ENCODE measurements around the gene FNDC7.
A peak's percentile ranks its signal among the peaks of the same experiment; 100 is the strongest.
"Not testable (repeated sequence)": the region's sequence is repeated elsewhere in the genome, so short reads cannot be mapped to it uniquely, and the experiment has no call there.

The FNDC7 gene

GRCh38 chr1:108692724-108693655 is 19.7 kb upstream of the FNDC7 start:
- intact Hi-C loops (cut with DNase I): loop anchor here (2.0 to 10.0 kb wide), 3 partner anchors 32 to 202 kb away; partner anchors contain the start of genes HENMT1 and STXBP3
- DNase-seq: peak in 23 of 42 donors; percentile 12 to 70 (median 55)

- intact Hi-C loops (cut with DNase I): loop anchor here (10.0 kb wide), 1 partner anchor 199 kb away; no protein-coding TSS in a partner anchor
Measured at GRCh38 chr1:108695535-108695934, 17.2 kb upstream of the FNDC7 start.

GRCh38 chr1:108699375-108700332 is 13.1 kb upstream of the FNDC7 start:
- no peak for DNase-seq
- intact Hi-C loops (cut with DNase I): loop anchor here (10.0 kb wide), 1 partner anchor 195 kb away; no protein-coding TSS in a partner anchor

More at GRCh38 chr1:108695535-108695934, 17.2 kb upstream of the FNDC7 start:
- no peak for DNase-seq

DNA sequence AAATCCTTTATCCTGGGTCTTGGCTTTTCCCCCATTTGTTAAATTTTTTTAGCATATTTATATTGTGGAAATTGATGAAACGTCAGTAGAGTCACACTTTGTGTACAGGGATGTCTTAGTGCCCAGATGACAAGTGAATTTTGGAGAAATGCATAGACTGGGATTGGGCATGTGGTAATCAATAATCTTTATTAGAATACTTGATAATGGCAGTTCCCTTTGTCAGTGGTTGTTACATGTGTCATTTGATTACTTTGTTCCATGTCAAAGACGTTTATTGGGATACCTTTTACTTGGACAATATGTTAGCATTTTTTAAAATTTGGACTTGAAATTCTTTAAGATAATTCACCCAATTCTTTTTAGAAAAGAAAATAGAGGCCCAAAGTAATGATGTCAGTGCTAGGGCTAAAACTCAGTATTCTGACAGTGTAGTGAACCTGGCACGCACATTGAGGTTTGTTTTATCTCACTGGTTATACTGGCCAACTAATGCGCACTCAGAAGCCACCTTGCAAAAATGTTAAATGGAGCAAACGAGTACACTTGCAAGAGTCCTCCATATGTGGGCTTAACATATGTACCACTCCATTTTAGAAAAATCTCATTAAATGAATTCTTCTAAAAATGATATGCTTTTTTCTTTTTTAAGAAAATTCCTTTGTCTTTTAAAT is 11.4 kb upstream of the FNDC7 start:
- intact Hi-C loops (cut with DNase I): no loop called here
- DNase-seq: no peak

DNA sequence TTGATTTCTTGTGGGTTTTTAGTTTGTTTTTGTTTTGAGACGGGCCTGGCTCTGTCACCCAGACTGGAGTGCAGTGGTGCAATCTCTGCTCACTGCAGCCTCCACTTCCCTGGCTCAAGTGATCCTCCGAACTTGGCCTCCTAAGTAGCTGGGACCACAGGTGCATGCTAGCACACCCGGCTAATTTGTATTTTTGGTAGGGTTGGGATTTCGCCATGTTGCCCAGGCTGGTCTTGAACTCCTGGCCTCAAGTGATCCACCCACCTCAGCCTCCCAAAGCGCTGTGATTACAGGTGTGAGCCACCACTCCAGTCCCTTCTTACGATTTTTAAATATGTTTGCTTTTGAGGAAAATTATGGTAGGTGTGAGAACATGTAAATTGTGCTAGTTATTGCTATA is 10.6 kb upstream of the FNDC7 start:
- intact Hi-C loops (cut with DNase I); DNase-seq: not testable (repeated sequence)

- DNase-seq: no peak
- intact Hi-C loops (cut with DNase I): no loop called here
Measured at GRCh38 chr1:108703939-108704338, 8.8 kb upstream of the FNDC7 start.

GRCh38 chr1:108704496-108704895 is 8.2 kb upstream of the FNDC7 start:
- DNase-seq: no peak
- intact Hi-C loops (cut with DNase I): no loop called here

DNA sequence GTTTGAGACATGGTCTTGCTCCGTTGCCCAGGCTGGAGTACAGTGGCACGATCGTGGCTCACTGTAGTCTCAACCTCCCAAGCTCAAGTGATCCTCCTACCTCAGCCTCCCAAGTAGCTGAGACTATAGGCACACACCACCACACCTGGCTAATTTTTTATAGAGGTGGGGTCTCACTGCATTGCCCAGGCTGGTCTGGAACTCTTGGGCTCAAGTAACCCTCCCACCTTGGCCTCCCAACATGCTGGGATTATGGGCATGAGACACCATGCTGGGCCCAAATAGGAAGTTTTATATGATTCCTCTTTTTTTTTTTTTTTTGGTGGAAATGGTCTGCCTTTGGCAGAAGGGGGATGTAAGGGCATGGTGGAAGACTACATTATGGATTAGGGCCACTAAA is 6.1 kb upstream of the FNDC7 start:
- intact Hi-C loops (cut with DNase I): no loop called here
- no peak for DNase-seq

- intact Hi-C loops (cut with DNase I): no loop called here
- DNase-seq: peak in 5 of 42 donors; percentile 8 to 54 (median 25)
Measured at GRCh38 chr1:108708691-108709660, 3.7 kb upstream of the FNDC7 start.

DNA sequence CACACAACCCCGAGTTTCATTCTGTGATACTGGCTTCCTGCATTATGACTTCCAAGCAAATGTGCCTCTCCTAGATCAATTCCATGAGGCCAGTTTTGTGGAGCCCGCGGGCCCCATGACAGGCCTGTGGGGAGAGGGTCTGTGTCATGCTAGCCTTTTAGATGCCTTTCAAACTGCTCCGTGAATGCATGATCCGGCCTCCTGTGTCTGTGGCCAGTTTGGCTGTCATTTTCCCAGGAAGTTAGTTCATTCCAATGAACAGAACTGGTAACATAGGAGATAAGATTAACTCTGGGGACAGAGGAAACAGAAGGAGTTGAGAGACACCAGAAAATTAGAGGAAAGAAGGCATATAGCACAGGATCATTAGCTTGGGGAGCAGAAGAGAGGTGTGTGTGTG is 3.2 kb downstream of the FNDC7 start:
- intact Hi-C loops (cut with DNase I): no loop called here
- no peak for DNase-seq

DNA sequence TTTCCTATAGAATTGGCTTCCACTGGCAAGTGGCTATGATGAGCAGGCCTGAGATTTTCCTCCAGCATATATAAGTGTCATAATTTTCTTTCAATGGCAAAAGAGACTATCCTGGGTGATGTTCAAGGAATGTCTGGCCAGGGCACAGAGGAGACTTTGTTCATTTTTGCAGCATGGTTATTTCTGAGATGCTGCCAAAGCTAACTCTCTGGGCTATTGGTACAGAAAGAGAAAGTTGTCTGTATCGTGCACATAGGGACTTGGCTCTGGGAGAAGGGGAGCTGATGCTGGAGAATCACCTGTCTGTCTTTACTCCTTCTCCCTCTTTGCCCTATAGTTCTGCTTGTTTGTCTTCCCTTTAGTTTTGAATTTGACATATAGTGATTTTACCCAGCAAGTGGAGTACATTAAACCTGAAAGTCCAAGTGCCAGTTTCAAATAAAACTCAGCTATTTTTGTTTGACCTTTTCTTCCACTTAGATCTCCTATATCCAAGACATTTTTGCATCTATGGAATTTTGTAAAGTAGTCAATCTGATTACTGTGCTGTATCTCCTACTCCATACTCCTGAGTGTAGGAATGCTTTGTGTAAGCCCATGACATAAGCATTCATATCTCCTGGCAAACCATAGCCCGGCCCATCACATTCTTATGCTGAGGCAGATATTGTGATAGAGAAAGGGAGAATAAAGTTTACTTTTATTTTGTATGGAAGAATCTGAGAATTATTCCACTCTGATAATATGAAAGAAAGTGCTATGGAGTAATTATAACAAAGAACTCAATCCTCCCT is 3.9 kb downstream of the FNDC7 start:
- intact Hi-C loops (cut with DNase I): no loop called here
- DNase-seq: peak in 1 of 42 donors; percentile 10

DNA sequence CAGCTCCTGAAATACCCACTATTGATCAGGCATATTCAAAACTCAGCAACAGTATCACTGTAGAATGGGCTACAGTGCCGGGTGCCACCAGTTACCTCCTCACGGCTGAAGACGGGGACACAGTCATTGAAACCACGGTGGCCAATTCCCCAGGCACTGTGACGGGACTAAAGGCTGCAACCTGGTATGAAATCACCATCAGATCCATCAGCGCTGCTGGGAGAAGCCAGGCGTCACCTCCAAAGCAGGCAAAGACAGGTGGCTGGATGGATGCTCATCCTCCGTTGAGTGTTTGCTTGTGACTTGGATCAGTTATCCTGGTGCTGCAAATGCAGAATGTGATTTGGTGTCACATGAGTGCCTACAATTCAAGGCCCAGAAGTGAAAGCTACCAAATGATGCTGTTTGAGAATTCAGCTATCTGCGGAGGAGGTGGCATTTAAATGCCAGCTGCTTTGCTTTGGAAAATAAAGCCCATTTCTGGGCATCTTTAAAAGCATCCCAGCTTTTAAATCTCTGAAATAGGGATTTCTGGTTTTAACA is 5.1 kb downstream of the FNDC7 start:
- intact Hi-C loops (cut with DNase I): no loop called here
- DNase-seq: peak in 6 of 42 donors; percentile 12 to 35 (median 22)

- intact Hi-C loops (cut with DNase I): no loop called here
- peak in 1 of 42 donors; percentile 49 for DNase-seq
Measured at GRCh38 chr1:108718927-108719655, 6.4 kb downstream of the FNDC7 start.

DNA sequence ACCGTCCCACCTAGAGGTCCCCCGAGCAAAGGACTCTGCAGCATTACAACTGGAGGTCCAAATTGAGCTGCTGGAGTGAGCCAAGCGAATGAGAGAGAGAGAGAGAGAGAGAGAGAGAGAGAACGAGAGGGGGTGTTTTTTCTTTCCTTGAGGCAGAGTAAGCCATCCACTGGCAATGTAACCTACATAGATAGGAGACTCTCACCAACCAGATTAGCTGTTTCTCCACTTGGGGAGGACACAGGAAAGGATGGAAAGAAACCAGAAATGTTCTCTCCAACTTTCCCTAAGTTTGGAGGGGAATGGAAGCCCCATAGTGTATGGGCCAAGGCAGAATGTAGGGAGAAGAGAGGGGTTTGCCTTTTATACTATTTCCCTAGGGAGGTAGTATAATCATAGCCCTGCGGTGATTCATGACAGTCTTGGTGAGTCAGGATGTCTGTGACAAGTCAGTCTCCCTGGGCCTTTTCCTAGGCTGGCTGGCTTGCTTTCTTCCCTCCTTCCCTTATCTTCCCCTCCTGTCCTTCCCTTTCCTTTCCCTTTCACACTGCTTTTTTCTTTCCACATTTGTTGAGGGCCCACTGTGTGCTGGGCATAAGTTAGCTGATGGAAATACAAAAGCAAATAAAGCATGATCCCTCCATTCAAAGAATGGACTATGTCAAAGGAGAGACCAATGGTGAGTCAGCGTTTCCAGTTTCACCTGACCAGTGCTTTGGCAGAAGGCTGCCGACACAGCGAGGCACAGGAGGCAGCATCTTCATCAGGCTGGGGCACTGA is 7.1 kb downstream of the FNDC7 start:
- peak in 2 of 42 donors; percentile 12 to 52 for DNase-seq
- intact Hi-C loops (cut with DNase I): no loop called here

DNA sequence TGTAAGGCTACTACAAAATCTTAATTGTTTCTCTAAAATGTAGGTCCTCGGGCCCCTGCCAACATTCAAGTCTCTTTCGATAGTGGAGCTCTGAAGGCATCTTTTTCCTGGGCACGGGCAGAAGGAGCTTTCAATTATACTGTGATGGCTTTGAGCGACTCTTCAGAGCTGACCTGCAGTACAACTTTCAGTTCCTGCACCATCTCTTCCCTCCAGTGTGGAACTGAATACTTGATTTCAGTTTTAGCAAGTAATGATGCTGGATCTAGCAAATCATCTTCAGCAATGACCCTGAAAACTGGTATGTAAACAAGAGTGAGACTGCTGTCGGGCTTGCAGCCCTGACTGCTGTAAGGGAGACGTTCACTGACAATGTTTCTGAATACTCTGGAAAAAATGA is 9.6 kb downstream of the FNDC7 start:
- intact Hi-C loops (cut with DNase I): no loop called here
- peak in 3 of 42 donors; percentile 16 to 30 (median 28) for DNase-seq

Data from head of caudate nucleus (tissue), 42 donors.